ENCODE data around the gene BAHD1.

- TF ChIP-seq EZH2 (IDR thresholded peaks at IDR 0.05; ENCODE audit: borderline replicate concordance), result no peak
- no peak for TF ChIP-seq CTCF (IDR thresholded peaks at IDR 0.05; ENCODE audit: poor library complexity)
- no peak for TF ChIP-seq EZH2phosphoT487 (IDR thresholded peaks at IDR 0.05; ENCODE audit: low read depth, severe bottlenecking, unreplicated experiment)
These were observed 602 bp upstream of the BAHD1 start for GRCh38 chr15:40439960-40440742.
